Esophagus squamous epithelium (tissue), 5 donors: ENCODE data around the gene CKAP2. TPM values are rescaled to one million over a fixed set of nuclear protein-coding genes. Genes with fewer than 3 reads are reported as not detected.
"Not testable (repeated sequence)": the region's sequence is repeated elsewhere in the genome, so short reads cannot be mapped to it uniquely, and the experiment has no call there.

Experiments
- DNase-seq: peaks from one replicate; lab custom pipeline; 2025; lab: John Stamatoyannopoulos, UW
- H3K27ac ChIP-seq, 4 donors: fragments of 200-600 bp; sonication (generic); one replicate each; pipeline ENCODE4 v1.5.1; 2016 to 2019; ENCODE audit warnings: mild to moderate bottlenecking in 1 of 4
- H3K27me3 ChIP-seq, 4 donors: fragments of 200-600 bp; sonication (generic); 1 replicate in 3 of 4; 2 replicates in 1 of 4; pipeline versions ENCODE4 v1.5.1 to v1.6.0; 2017 to 2021; ENCODE audit warnings: antibody characterized with exemption in 1 of 4
- H3K36me3 ChIP-seq, 3 donors: fragments of 200-600 bp; sonication (generic); one replicate each; pipeline ENCODE4 v1.5.1; 2016 to 2019
- H3K4me1 ChIP-seq, 3 donors: fragments of 200-600 bp; sonication (generic); one replicate each; pipeline ENCODE4 v1.5.1; 2017 to 2019
- H3K4me3 ChIP-seq, 4 donors: fragments of 200-600 bp; sonication (generic); 1 replicate in 3 of 4; 2 replicates in 1 of 4; pipeline ENCODE4 v1.5.1; 2016 to 2019; ENCODE audit warnings: mild to moderate bottlenecking in 2 of 4, moderate library complexity in 1 of 4
- H3K9me3 ChIP-seq, 3 donors: fragments of 200-600 bp; sonication (generic); one replicate each; pipeline ENCODE4 v1.5.1; 2016 to 2019
- POLR2A ChIP-seq, 4 donors: fragments of 450-650 bp; IDR thresholded peaks; one replicate each; pipeline ENCODE4 v1.6.1; 2017; ENCODE audit warnings: antibody characterized with exemption in 4 of 4, mild to moderate bottlenecking in 4 of 4, moderate library complexity in 3 of 4
- WGBS, 2 donors: methylation state at CpG; one replicate each; pipeline ENCODE4 v1.1.5; 2018; 5-methylcytosine and 5-hydroxymethylcytosine counted together
- intact Hi-C: fragments of 100-400 bp; cut with DNase I; formaldehyde crosslinking; loops from one replicate; pipeline ENCODE4 v1.15.0; 2022
- total RNA-seq, 4 donors: library from RNA; depleted of rRNA; stranded (reverse); fragments of >200 nt; gene quantifications; one replicate each; pipeline ENCODE4 v1.1.0, GENCODE V29; 2016
- TF ChIP-seq, protein P1 (sequence below), 6 experiments: fragments of 450-650 bp in 4 of 6; fragments of 200-600 bp in 2 of 6; sonication (generic) in 2 of 6; IDR thresholded peaks; one replicate each; pipeline ENCODE4 v1.5.1; 2016 to 2019; ENCODE audit warnings: antibody characterized with exemption in 6 of 6, mild to moderate bottlenecking in 4 of 6, moderate library complexity in 4 of 6
- donor health status: DM: yes; HTN: yes; CAD: no.

Gene CKAP2
- total RNA-seq, 4 donors from 2014 or later, result 11.5 to 39.9 (median 21.4) TPM

DNA sequence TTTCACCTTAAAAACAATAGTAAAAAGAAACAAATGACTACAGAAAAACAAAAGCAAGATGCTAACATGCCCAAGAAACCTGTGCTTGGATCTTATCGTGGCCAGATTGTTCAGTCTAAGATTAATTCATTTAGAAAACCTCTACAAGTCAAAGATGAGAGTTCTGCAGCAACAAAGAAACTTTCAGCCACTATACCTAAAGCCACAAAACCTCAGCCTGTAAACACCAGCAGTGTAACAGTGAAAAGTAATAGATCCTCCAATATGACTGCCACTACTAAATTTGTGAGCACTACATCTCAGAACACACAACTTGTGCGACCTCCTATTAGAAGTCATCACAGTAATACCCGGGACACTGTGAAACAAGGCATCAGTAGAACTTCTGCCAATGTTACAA lies 6.0 kb downstream of the CKAP2 start:
- no peak for DNase-seq
- intact Hi-C loops, result no loop called here
- H3K9me3 ChIP-seq, result no peaks in the 10 kb centered on the region
- H3K4me3 ChIP-seq, result no peak overlapping the region
- TF ChIP-seq, protein P1, sequence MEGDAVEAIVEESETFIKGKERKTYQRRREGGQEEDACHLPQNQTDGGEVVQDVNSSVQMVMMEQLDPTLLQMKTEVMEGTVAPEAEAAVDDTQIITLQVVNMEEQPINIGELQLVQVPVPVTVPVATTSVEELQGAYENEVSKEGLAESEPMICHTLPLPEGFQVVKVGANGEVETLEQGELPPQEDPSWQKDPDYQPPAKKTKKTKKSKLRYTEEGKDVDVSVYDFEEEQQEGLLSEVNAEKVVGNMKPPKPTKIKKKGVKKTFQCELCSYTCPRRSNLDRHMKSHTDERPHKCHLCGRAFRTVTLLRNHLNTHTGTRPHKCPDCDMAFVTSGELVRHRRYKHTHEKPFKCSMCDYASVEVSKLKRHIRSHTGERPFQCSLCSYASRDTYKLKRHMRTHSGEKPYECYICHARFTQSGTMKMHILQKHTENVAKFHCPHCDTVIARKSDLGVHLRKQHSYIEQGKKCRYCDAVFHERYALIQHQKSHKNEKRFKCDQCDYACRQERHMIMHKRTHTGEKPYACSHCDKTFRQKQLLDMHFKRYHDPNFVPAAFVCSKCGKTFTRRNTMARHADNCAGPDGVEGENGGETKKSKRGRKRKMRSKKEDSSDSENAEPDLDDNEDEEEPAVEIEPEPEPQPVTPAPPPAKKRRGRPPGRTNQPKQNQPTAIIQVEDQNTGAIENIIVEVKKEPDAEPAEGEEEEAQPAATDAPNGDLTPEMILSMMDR (IDR thresholded peaks at IDR 0.05), result no peak
- TF ChIP-seq POLR2A (IDR thresholded peaks at IDR 0.05), result no peak
- WGBS, 2 donors, result 76 to 87% methylated on average over 3 of the region's 3 CpGs
- H3K27me3 ChIP-seq, result no peaks in the 10 kb centered on the region
- H3K4me1 ChIP-seq, result peaks cover 0 to 33% (median 7%) of the 10 kb centered on the region in 3 donors
- H3K36me3 ChIP-seq, result peaks cover 0 to 71% (median 0%) of the 10 kb centered on the region in 3 donors
- no peak overlapping the region for H3K27ac ChIP-seq

- Histone ChIP-seq H3K27ac (no peak overlapping the region), H3K36me3 (peaks cover 0 to 84% (median 0%) of the 10 kb centered on the region in 3 donors), H3K9me3 (no peaks in the 10 kb centered on the region), H3K27me3 (no peaks in the 10 kb centered on the region), H3K4me3 (no peak overlapping the region), H3K4me1 (peaks cover 0 to 10% (median 0%) of the 10 kb centered on the region in 3 donors)
- intact Hi-C loops, result no loop called here
- DNase-seq, result no peak
- TF ChIP-seq, protein P1 (IDR thresholded peaks at IDR 0.05), result no peak
- TF ChIP-seq POLR2A (IDR thresholded peaks at IDR 0.05), result no peak
- WGBS, 2 donors, result 69 to 75% methylated on average over 4 of the region's 4 CpGs
These were observed 8.2 kb downstream of the CKAP2 start for GRCh38 chr13:52463526-52463925.

DNA sequence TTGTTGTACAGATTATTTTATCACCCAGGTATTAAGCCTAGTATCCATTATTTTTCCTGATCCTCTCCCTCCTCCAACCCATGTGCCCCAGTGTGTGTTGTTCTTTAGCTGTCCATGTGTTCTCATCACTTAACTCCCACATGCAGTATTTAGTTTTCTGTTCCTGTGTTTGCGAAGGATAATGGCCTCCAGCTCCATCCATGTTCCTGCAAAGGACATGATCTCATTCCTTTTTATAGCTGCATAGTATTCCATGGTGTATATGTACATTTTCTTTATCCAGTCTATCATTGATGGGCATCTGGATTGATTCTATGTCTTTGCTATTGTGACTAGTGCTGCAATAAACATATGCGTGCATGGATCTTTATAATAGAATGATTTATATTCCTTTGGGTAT lies 13.2 kb downstream of the CKAP2 start:
- intact Hi-C loops, H3K4me3 ChIP-seq, H3K27me3 ChIP-seq, H3K9me3 ChIP-seq, DNase-seq, H3K4me1 ChIP-seq, H3K27ac ChIP-seq: not testable (repeated sequence)
- H3K36me3 ChIP-seq, result peaks cover 0 to 83% (median 0%) of the 10 kb centered on the region in 3 donors
- WGBS, 2 donors, result 95 to 100% methylated on average over 2 of the region's 2 CpGs

DNA sequence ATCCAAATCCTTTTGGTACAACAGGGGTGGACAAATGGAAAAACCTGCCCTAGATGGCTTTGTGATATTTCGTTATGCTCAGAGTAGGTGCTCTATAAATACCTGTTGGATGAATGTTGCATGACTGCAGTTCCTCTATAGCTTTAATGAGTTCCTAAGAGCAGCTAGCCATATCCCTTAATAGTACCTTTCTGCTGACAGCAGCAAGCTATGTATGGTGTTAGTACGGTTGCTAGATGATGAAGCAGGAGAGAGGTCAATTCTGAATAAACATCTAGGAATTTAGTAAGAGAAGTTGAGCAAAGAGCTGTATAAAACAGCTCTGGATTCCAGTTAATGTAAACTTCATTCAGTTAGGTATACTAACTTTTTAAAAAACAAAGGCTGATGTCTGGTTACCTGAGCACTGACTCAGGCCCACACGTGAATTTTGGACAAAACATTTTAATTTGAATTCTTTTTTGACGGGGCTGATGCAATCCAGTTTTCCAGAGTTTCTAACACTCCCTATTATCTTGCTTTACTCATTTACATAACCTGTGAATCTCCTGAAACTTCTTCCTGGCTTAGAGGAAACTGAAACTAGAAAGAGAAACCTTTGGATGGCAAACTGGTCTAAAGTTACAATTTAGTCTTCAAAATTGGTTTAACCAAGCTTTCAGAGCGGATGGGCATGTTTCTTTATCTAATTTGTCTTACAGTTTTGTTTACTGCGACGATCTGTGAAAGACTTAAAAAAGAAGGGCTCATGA lies 25.6 kb downstream of the CKAP2 start:
- WGBS, 2 donors, result 56 to 69% methylated on average over 5 of the region's 7 CpGs
- peaks cover 0 to 10% (median 0%) of the 10 kb centered on the region in 3 donors for H3K36me3 ChIP-seq
- H3K4me1 ChIP-seq, DNase-seq, intact Hi-C loops, H3K27ac ChIP-seq, H3K9me3 ChIP-seq, H3K27me3 ChIP-seq, H3K4me3 ChIP-seq: not testable (repeated sequence)

DNA sequence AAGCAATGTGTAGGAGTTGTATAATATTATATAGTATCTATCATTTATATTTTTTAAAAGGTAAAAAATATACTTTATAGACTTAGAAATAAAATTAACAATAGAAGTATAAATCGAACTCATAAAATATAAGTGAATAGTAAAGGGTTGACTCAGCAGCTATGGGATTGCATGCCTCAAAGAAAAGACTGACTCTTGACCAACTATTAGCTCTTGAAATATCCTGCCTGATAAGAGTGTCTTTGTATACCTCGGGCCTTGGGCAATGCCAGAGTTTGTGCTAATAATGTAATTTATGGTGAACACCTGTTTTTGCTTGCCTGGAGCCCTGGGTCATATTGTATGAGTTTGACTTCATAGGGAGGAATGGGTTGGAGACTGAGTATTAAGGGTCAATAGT lies 31.8 kb downstream of the CKAP2 start:
- H3K9me3 ChIP-seq, H3K4me1 ChIP-seq, H3K27me3 ChIP-seq, H3K27ac ChIP-seq, H3K4me3 ChIP-seq, intact Hi-C loops, H3K36me3 ChIP-seq, DNase-seq: not testable (repeated sequence)
- 41 to 51% methylated on average over 2 of the region's 2 CpGs for WGBS, 2 donors

GRCh38 chr13:52488763-52489162 lies 33.5 kb downstream of the CKAP2 start:
- DNase-seq, H3K27ac ChIP-seq, H3K4me3 ChIP-seq, H3K9me3 ChIP-seq, H3K4me1 ChIP-seq, intact Hi-C loops, H3K27me3 ChIP-seq, H3K36me3 ChIP-seq: not testable (repeated sequence)
- no CpG with 5 or more reads among the region's 22 CpGs for WGBS, 2 donors

- H3K27me3 ChIP-seq, intact Hi-C loops, H3K4me3 ChIP-seq, H3K27ac ChIP-seq, H3K4me1 ChIP-seq, DNase-seq, H3K9me3 ChIP-seq, H3K36me3 ChIP-seq: not testable (repeated sequence)
- WGBS, 2 donors, result 81 to 92% methylated on average over 2 to 4 of the region's 5 CpGs
These were observed 35.7 kb downstream of the CKAP2 start for GRCh38 chr13:52491015-52491414.

DNA sequence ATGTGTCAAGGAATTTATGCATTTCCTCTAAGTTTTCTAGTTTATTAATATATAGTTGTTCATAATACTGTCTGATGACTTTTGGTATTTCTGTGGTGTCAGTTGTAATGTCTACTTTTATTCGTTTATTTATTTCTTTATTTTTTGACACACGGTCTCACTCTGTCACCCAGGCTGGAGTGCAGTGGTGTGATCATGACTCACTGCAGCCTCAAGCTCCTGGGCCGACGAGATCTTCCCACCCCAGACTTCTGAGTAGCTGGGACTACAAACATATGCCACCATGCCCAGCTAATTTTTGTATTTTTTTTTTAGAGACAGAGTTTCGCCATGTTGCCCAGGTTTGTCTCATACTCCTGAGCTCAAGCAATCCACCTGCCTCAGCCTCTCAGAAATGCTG lies 39.0 kb downstream of the CKAP2 start:
- 92 to 97% methylated on average over 3 to 4 of the region's 5 CpGs for WGBS, 2 donors
- intact Hi-C loops, H3K27ac ChIP-seq, H3K4me3 ChIP-seq, H3K4me1 ChIP-seq, H3K36me3 ChIP-seq, H3K27me3 ChIP-seq, DNase-seq, H3K9me3 ChIP-seq: not testable (repeated sequence)

GRCh38 chr13:52497979-52498378 lies 42.7 kb downstream of the CKAP2 start:
- H3K27me3 ChIP-seq, H3K4me1 ChIP-seq, H3K36me3 ChIP-seq, H3K27ac ChIP-seq, H3K4me3 ChIP-seq, H3K9me3 ChIP-seq, DNase-seq, intact Hi-C loops: not testable (repeated sequence)
- no CpG with 5 or more reads among the region's 3 CpGs for WGBS, 2 donors

DNA sequence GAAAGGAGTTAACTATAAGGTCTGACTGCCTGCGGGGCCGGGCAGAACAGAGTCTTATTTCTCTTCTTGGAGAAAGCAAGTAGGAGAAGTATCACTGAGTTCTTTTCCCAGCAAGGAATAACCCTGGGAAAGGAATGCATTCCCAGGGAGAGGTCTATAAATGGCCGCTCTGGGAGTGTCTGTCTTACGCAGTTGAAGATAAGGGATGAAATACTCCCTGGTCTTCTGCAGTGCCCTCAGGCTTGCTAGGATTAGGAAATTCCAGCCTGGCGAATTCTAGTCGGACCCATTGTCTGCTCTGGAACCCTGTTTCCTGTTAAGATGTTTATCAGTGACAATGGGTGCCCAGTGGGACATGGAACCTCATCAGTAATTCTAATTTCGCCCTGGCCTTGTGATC lies 47.0 kb downstream of the CKAP2 start:
- WGBS, 2 donors, result 85 to 86% methylated on average over 5 to 7 of the region's 7 CpGs
- peaks cover 0 to 11% (median 8%) of the 10 kb centered on the region in 3 donors for H3K9me3 ChIP-seq
- H3K4me1 ChIP-seq, H3K36me3 ChIP-seq, H3K27ac ChIP-seq, intact Hi-C loops, DNase-seq, H3K4me3 ChIP-seq, H3K27me3 ChIP-seq: not testable (repeated sequence)

DNA sequence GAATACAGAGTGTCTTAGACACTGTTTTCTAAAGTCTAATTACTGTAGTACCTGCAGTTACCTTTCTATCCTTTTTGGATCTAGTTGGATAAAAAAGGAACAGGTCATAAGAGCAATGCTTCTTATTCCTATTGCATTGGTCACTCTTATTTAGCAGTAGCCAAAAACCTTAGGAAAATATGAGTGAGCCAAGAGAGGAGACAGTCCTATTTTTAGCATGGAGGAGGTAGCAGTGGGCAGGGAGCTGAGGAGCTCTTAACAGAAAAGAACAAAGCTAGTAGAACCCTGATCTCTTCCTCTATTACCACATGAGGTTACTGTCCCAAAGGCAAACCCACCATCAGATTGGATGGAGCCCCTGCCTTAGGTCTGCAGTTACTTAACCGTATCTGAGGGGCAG lies 50.6 kb downstream of the CKAP2 start:
- WGBS, 2 donors, result no CpG with 5 or more reads among the region's 1 CpG
- H3K9me3 ChIP-seq, result peaks cover 0 to 11% (median 8%) of the 10 kb centered on the region in 3 donors
- H3K36me3 ChIP-seq, H3K4me1 ChIP-seq, intact Hi-C loops, H3K27ac ChIP-seq, DNase-seq, H3K4me3 ChIP-seq, H3K27me3 ChIP-seq: not testable (repeated sequence)
